ENCODE results near the gene GK. TPM values are rescaled to one million over a fixed set of nuclear protein-coding genes. Genes with fewer than 3 reads are reported as not detected.
"Not testable (repeated sequence)": the region's sequence is repeated elsewhere in the genome, so short reads cannot be mapped to it uniquely, and the experiment has no call there.

GK gene
- total RNA-seq, 4 donors from 2014 or later: 4.1 to 58.6 (median 6.7) TPM

DNA sequence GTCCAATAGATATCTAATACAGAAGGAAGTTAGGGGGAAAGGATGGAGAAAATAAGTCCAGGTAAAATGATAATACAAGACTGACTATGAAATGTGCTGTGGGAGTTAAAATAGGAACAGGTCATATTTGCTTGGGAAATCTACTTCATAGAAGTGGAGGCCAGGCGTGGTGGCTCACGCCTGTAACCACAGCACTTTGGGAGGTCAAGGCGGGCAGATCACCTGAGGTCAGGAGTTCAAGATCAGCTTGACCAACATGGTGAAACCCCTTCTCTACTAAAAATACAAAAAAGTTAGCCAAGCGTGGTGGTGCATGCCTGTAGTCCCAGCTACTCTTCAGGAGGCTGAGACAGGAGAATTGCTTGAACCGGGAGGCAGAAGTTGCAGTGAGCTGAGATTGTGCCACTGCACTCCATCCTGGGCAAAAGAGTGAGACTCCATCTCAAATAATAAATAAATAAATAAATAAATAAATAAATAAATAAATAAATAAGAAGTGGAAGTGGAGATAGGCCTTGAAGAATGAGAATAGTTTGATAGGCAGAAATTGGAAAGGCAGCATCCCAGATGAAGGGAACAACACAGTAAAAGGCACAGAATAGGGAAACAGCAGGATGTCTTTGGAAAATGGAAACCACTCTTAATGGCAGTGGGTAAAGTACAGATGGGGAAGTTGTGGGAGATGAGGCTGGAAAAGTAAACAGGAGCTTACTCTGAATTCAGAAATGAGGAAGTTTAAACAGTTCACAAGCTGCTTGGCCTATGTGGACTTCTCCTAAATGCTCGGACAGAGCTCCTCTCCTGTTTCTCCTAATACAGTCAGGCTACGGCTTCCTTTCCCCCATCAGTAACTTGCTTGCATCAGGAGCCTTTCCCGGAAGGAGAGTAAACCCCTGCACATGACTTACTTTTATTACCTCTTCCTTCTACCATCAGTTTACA, 15.1 kb upstream of the GK start:
- no peak for ATAC-seq (ENCODE audit: low FRiP score)
- no peak for TF ChIP-seq CTCF (IDR thresholded peaks at IDR 0.05)
- no peak for DNase-seq (ENCODE audit: low spot score)

DNA sequence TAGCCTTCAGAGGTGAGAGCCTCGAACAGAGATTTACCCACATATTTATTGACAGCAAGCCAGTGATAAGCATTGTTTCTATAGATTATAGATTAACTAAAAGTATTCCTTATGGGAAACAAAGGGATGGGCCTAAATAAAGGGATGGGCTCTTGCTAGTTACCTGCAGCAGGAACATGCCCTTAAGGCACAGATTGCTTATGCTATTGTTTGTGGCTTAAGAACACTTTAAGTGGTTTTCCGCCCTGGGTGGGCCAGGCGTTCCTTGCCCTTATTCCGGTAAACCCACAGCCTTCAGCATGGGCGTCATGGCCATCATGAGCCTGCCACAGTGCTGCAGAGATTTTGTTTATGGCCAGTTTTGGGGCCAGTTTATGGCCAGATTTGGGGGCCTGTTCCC, 13.5 kb upstream of the GK start:
- ATAC-seq (ENCODE audit: low FRiP score); DNase-seq (ENCODE audit: low spot score): not testable (repeated sequence)

DNA sequence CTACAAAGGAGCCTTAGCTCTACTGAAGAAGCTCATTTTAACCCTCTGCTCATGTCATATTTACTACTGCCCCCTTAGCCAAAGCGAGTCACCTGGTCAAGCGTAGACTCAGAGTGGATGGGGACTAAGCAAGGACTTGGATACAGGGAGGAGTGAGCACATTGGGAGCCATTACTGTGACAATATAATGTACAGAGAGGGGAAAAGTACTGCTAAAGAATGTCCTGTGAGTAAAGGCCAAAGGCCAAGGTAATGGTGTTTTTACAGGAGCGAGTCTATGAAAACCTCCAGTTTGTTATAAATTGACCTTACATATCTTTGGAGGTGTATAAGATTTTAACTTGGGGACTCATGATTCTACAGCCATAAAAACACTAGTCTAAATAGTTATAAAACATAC, 10.6 kb upstream of the GK start:
- DNase-seq (ENCODE audit: low spot score) (no peak), ATAC-seq (ENCODE audit: low FRiP score) (no peak)
- TF ChIP-seq CTCF (IDR thresholded peaks at IDR 0.05): no peak

GRCh38 chrX:30643313-30643821, 9.9 kb upstream of the GK start:
- no peak for ATAC-seq (ENCODE audit: low FRiP score)
- no peak for DNase-seq (ENCODE audit: low spot score)
- no peak for TF ChIP-seq CTCF (IDR thresholded peaks at IDR 0.05)

GRCh38 chrX:30649859-30650258, 3.4 kb upstream of the GK start:
- ATAC-seq (ENCODE audit: low FRiP score): no peak
- no peak for DNase-seq (ENCODE audit: low spot score)
- no peak for TF ChIP-seq CTCF (IDR thresholded peaks at IDR 0.05)

- ATAC-seq (ENCODE audit: low FRiP score) (peak; percentile 94), DNase-seq (ENCODE audit: low spot score) (peak; percentile 73)
- TF ChIP-seq CTCF (IDR thresholded peaks at IDR 0.05): no peak
Observed at GRCh38 chrX:30652527-30653414, 452 bp upstream of the GK start.

DNA sequence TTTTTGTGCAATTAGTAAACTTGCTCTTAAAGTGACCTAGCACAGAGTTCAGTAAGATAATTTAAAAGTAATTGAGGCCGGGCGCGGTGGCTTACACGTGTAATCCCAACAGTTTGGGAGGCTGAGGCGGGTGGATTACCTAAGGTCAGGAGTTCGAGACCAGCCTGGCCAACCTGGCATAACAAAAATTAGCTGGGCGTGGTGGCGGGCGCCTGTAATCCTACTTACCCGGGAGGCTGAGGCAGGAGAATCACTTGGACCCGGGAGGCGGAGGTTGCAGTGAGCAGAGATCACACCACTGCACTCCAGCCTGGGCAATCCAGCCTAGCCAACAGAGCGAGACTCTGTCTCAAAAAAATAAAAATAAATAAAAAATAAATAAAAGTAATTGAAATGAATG, 1.2 kb downstream of the GK start:
- not testable (repeated sequence) for DNase-seq (ENCODE audit: low spot score); ATAC-seq (ENCODE audit: low FRiP score)
